Spleen (tissue), 11 donors: ENCODE results near the gene PTGES2. TPM values are rescaled to one million over a fixed set of nuclear protein-coding genes. Genes with fewer than 3 reads are reported as not detected.

Experiments used
- DNase-seq: peaks from one replicate; pipeline ENCODE4 v3.0.0-alpha.2; 2020
- H3K27ac ChIP-seq, 8 donors: fragments of 200-600 bp; sonication (generic) in 7 of 8; 1 replicate in 4 of 8; 2 replicates in 4 of 8; pipeline versions ENCODE4 v1.5.0 to v1.8.0; 2016 to 2021; ENCODE audit warnings: inconsistent platforms in 4 of 8, mild to moderate bottlenecking in 4 of 8, moderate library complexity in 1 of 8
- H3K27me3 ChIP-seq, 7 donors: fragments of 200-600 bp; sonication (generic) in 6 of 7; replicated peaks in 1 of 7; 1 replicate in 4 of 7; 2 replicates in 3 of 7; pipeline versions ENCODE4 v1.5.0 to v1.8.0; 2016 to 2021; ENCODE audit warnings: inconsistent platforms in 3 of 7, mild to moderate bottlenecking in 1 of 7
- H3K36me3 ChIP-seq, 6 donors: fragments of 200-600 bp; sonication (generic) in 5 of 6; 1 replicate in 4 of 6; 2 replicates in 2 of 6; pipeline versions ENCODE4 v1.5.0 to v1.8.0; 2016 to 2021; ENCODE audit warnings: inconsistent platforms in 2 of 6
- H3K4me1 ChIP-seq, 6 donors: fragments of 200-600 bp; sonication (generic) in 5 of 6; 1 replicate in 3 of 6; 2 replicates in 3 of 6; pipeline versions ENCODE4 v1.5.0 to v1.8.0; 2016 to 2021; ENCODE audit warnings: inconsistent platforms in 3 of 6
- H3K4me3 ChIP-seq, 8 donors: fragments of 200-600 bp; sonication (generic) in 7 of 8; 1 replicate in 4 of 8; 2 replicates in 4 of 8; pipeline versions ENCODE4 v1.5.0 to v1.8.0; 2016 to 2021; ENCODE audit warnings: inconsistent platforms in 4 of 8, mild to moderate bottlenecking in 4 of 8, moderate library complexity in 2 of 8
- H3K9me3 ChIP-seq, 8 donors: fragments of 200-600 bp; sonication (generic) in 7 of 8; 1 replicate in 4 of 8; 2 replicates in 4 of 8; pipeline versions ENCODE4 v1.5.0 to v1.8.0; 2016 to 2021; ENCODE audit warnings: inconsistent platforms in 4 of 8
- CTCF ChIP-seq, 11 experiments: fragments of 200-600 bp in 7 of 11; fragments of 450-650 bp in 4 of 11; sonication (generic) in 4 of 11; IDR thresholded peaks in 8 of 11; conservative IDR thresholded peaks in 3 of 11; 1 replicate in 7 of 11; 2 replicates in 4 of 11; pipeline versions ENCODE4 v1.4.0 to v1.8.0; 2016 to 2021; ENCODE audit warnings: antibody characterized with exemption in 11 of 11, inconsistent platforms in 4 of 11, mild to moderate bottlenecking in 1 of 11
- POLR2A ChIP-seq, 3 donors: fragments of 450-650 bp; IDR thresholded peaks; one replicate each; pipeline ENCODE4 v1.5.1; 2017; ENCODE audit warnings: antibody characterized with exemption in 3 of 3, mild to moderate bottlenecking in 1 of 3
- POLR2AphosphoS5 ChIP-seq, 3 donors: sonication (generic); formaldehyde crosslinking; IDR thresholded peaks; one replicate each; pipeline ENCODE4 v1.5.1; 2017; ENCODE audit warnings: antibody characterized with exemption in 3 of 3
- WGBS, 5 donors: extraction: QIAGEN DNeasy Blood & Tissue Kit in 3 of 5; methylation state at CpG; one replicate each; pipeline versions ENCODE4 v1.1.5 to v1.1.7; 2013 to 2018; 5-methylcytosine and 5-hydroxymethylcytosine counted together
- intact Hi-C: fragments of 100-400 bp; cut with DNase I; formaldehyde crosslinking; loops from one replicate; pipeline ENCODE4 v1.15.0; 2023; ENCODE audit warnings: low total_unique reads
- polyA plus RNA-seq, 3 donors: library from polyadenylated mRNA; stranded (reverse); fragments of 200-250 nt; gene quantifications; one replicate each; pipeline ENCODE4 v1.2.1, GENCODE V29; 2013
- total RNA-seq, 7 donors: library from RNA; depleted of rRNA in 3 of 7; stranded (reverse); fragments of >200 nt in 3 of 7; fragmentation: NEBNext Ultra II Directional in 4 of 7; extraction: Animal tissue kit (Norgen Biotek cat#: 25700) in 4 of 7; gene quantifications; one replicate each; pipeline versions ENCODE4 v1.1.0 to v1.2.1, GENCODE V29; 2016 to 2021
- donor health status: healthy with polysubstance abuse.
- donor health status: DM: no; HTN: no; CAD: no; lungs with moderate emphysema.
- donor health status: DM: no; HTN: no; CAD: no.
- donor health status: Bipolar disorder and iron deficiency.
- donor health status: healthy.
- donor health status: DM: no; HTN: no; CAD: no.
- donor health status: DM: yes; HTN: yes; CAD: no.

The PTGES2 gene
- total and polyA plus RNA-seq, 10 donors = 45.2 to 71.2 (median 56.5) TPM

GRCh38 chr9:128124873-128125579 lies 2.5 kb downstream of the PTGES2 start:
- Histone ChIP-seq H3K27me3 (no peaks in the 10 kb centered on the region), H3K4me1 (peaks cover 23 to 46% (median 40%) of the 10 kb centered on the region in 6 donors), H3K36me3 (peaks cover 0 to 52% (median 44%) of the 10 kb centered on the region in 6 donors), H3K4me3 (peak overlapping the region in 1 of 8 donors; percentile 93), H3K9me3 (no peaks in the 10 kb centered on the region), H3K27ac (peak overlapping the region in 3 of 8 donors; percentile 16 to 98 (median 60))
- TF ChIP-seq CTCF (IDR thresholded peaks at IDR 0.05 in 8 of 11, conservative IDR thresholded peaks at IDR 0.05 in 3 of 11) (peak in 8 of 11 experiments; percentile 19 to 64 (median 49)), POLR2AphosphoS5 (IDR thresholded peaks at IDR 0.05) (peak in 1 of 3 donors; percentile 13), POLR2A (IDR thresholded peaks at IDR 0.05) (no peak)
- WGBS, 5 donors = 50 to 73% (median 59%) methylated on average over 15 to 16 of the region's 16 CpGs
- intact Hi-C loops = no loop called here
- peak; percentile 81 for DNase-seq

- H3K9me3 ChIP-seq = no peaks in the 10 kb centered on the region
- H3K27me3 ChIP-seq = no peaks in the 10 kb centered on the region
- no peak overlapping the region for H3K4me3 ChIP-seq
- H3K27ac ChIP-seq = peak overlapping the region in 1 of 8 donors; percentile 60
- 87 to 94% (median 92%) methylated on average over 7 to 8 of the region's 8 CpGs for WGBS, 5 donors
- DNase-seq = peak; percentile 58
- TF ChIP-seq POLR2A (IDR thresholded peaks at IDR 0.05) (no peak), POLR2AphosphoS5 (IDR thresholded peaks at IDR 0.05) (no peak), CTCF (IDR thresholded peaks at IDR 0.05 in 8 of 11, conservative IDR thresholded peaks at IDR 0.05 in 3 of 11) (no peak)
- H3K36me3 ChIP-seq = peaks cover 0 to 55% (median 47%) of the 10 kb centered on the region in 6 donors
- peaks cover 21 to 40% (median 37%) of the 10 kb centered on the region in 6 donors for H3K4me1 ChIP-seq
- intact Hi-C loops = no loop called here
Measured at GRCh38 chr9:128124451-128124850, 3.1 kb downstream of the PTGES2 start.

DNA sequence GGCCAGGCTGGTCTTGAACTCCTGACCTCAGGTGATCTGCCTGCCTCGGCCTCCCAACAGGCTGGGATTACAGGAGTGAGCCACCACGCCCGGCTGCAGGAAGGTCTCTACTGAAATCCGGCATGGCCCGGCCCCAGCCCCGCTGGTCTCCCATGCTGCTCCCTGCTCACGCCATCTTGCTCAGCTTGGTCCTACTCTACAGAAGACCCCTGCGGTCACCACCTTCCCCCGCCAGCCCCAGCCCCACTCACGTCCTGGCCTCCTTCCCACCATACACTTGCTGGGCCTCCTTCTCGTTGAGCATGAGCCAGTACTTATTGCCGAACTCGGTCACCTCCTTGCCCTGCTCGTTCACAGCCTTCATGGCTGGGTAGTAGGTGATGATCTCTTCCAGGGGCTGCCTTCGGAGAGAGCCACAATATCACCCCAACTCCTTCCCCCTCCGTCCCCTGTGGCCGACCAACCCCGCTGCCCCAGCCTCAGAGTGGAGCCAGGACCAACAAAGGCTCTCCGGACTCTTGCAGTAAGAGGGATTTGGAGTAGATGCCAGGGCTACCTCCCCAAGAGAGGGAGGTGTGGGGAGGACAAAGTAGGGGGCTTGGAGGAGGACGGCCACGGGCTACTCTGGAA lies 4.0 kb downstream of the PTGES2 start:
- Histone ChIP-seq H3K4me3 (no peak overlapping the region), H3K4me1 (peaks cover 14 to 31% (median 28%) of the 10 kb centered on the region in 6 donors), H3K27ac (no peak overlapping the region), H3K9me3 (no peaks in the 10 kb centered on the region), H3K27me3 (no peaks in the 10 kb centered on the region), H3K36me3 (peaks cover 0 to 55% (median 47%) of the 10 kb centered on the region in 6 donors)
- peak; percentile 66 for DNase-seq
- intact Hi-C loops = no loop called here
- WGBS, 5 donors = 89 to 97% (median 93%) methylated on average over 21 of the region's 21 CpGs
- TF ChIP-seq POLR2A (IDR thresholded peaks at IDR 0.05) (no peak), POLR2AphosphoS5 (IDR thresholded peaks at IDR 0.05) (no peak), CTCF (IDR thresholded peaks at IDR 0.05 in 8 of 11, conservative IDR thresholded peaks at IDR 0.05 in 3 of 11) (no peak)

DNA sequence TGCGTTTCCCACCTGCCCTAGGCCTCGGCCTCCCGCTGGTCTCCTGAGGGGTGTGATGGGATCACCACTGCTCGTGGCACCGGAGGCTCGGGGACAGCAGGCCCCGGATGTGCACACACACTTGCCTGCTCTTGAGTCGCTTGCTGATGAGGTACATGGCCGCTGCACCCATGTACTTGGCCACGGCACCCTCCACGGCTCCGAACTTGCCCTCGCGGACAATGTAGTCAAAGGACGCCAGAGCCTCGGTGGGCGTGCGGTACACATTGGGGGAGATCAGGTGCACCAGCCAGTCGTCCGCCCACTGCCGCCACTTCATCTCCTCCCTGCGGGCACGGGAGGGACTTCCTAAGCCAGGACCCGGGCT lies 4.7 kb downstream of the PTGES2 start:
- intact Hi-C loops = no loop called here
- DNase-seq = peak; percentile 72
- Histone ChIP-seq H3K27me3 (no peaks in the 10 kb centered on the region), H3K27ac (no peak overlapping the region), H3K4me1 (peaks cover 17 to 37% (median 31%) of the 10 kb centered on the region in 6 donors), H3K36me3 (peaks cover 0 to 55% (median 47%) of the 10 kb centered on the region in 6 donors), H3K4me3 (no peak overlapping the region), H3K9me3 (no peaks in the 10 kb centered on the region)
- 93 to 98% (median 95%) methylated on average over 21 to 24 of the region's 24 CpGs for WGBS, 5 donors
- TF ChIP-seq POLR2A (IDR thresholded peaks at IDR 0.05) (no peak), CTCF (IDR thresholded peaks at IDR 0.05 in 8 of 11, conservative IDR thresholded peaks at IDR 0.05 in 3 of 11) (no peak), POLR2AphosphoS5 (IDR thresholded peaks at IDR 0.05) (no peak)
